BLaER1 (cell line): ENCODE measurements around the gene CREB5.
A peak's percentile ranks its signal among the peaks of the same experiment; 100 is the strongest.

Source experiments
- H3K27ac ChIP-seq: shearing (Covaris generic); formaldehyde crosslinking; 2 replicates; pipeline ENCODE4 v1.8.1; 2022
- H3K27me3 ChIP-seq: shearing (Covaris generic); formaldehyde crosslinking; 2 replicates; pipeline ENCODE4 v1.8.1; 2022
- H3K36me3 ChIP-seq: shearing (Covaris generic); formaldehyde crosslinking; 2 replicates; pipeline ENCODE4 v1.8.1; 2022
- H3K4me1 ChIP-seq: shearing (Covaris generic); formaldehyde crosslinking; 2 replicates; pipeline ENCODE4 v1.8.1; 2022
- H3K4me2 ChIP-seq: shearing (Covaris generic); formaldehyde crosslinking; 2 replicates; pipeline ENCODE4 v1.8.1; 2022
- H3K4me3 ChIP-seq: shearing (Covaris generic); formaldehyde crosslinking; 2 replicates; pipeline ENCODE4 v1.8.1; 2022
- H3K9ac ChIP-seq: shearing (Covaris generic); formaldehyde crosslinking; 2 replicates; pipeline ENCODE4 v1.8.1; 2022
- H3K9me3 ChIP-seq: shearing (Covaris generic); formaldehyde crosslinking; 2 replicates; pipeline ENCODE4 v1.8.1; 2022
- H4K20me1 ChIP-seq: shearing (Covaris generic); formaldehyde crosslinking; 2 replicates; pipeline ENCODE4 v1.8.1; 2022
- Cebpa-rat ChIP-seq: shearing (Covaris generic); IDR thresholded peaks from 2 replicates; pipeline ENCODE4 v1.8.1; 2022

CREB5 gene

GRCh38 chr7:28807396-28807994 lies 395.2 kb downstream of the CREB5 start:
- no peak for TF ChIP-seq Cebpa-rat
- Histone ChIP-seq H3K27me3 (no peaks in the 10 kb centered on the region; the same call in 1 of the 2 replicates), H3K27ac (no peak overlapping the region), H3K36me3 (peaks cover 12% of the 10 kb centered on the region; the same call in 1 of the 2 replicates), H3K4me3 (no peak overlapping the region), H3K9ac (no peak overlapping the region), H3K4me2 (no peak overlapping the region), H3K9me3 (no peaks in the 10 kb centered on the region), H3K4me1 (0 out of 2 replicates have a peak, but pooled peaks cover 12% of the 10 kb centered on the region), H4K20me1 (no peaks in the 10 kb centered on the region)

- no peak for TF ChIP-seq Cebpa-rat
- H3K27ac ChIP-seq: no peak overlapping the region
- no peaks in the 10 kb centered on the region; the same call in 1 of the 2 replicates for H3K27me3 ChIP-seq
- no peak overlapping the region for H3K4me2 ChIP-seq
- H3K9me3 ChIP-seq: no peaks in the 10 kb centered on the region
- no peaks in the 10 kb centered on the region for H4K20me1 ChIP-seq
- no peak overlapping the region for H3K9ac ChIP-seq
- H3K4me3 ChIP-seq: no peak overlapping the region
- 0 out of 2 replicates have a peak, but pooled peaks cover 12% of the 10 kb centered on the region for H3K4me1 ChIP-seq
- H3K36me3 ChIP-seq: peaks cover 12% of the 10 kb centered on the region; the same call in 1 of the 2 replicates
These were observed 396.6 kb downstream of the CREB5 start for GRCh38 chr7:28808796-28809533.

- no peak overlapping the region for H3K9ac ChIP-seq
- H4K20me1 ChIP-seq: no peaks in the 10 kb centered on the region
- H3K4me2 ChIP-seq: no peak overlapping the region
- H3K4me3 ChIP-seq: no peak overlapping the region
- no peaks in the 10 kb centered on the region for H3K9me3 ChIP-seq
- TF ChIP-seq Cebpa-rat: no peak
- no peaks in the 10 kb centered on the region for H3K27me3 ChIP-seq
- H3K27ac ChIP-seq: no peak overlapping the region
- H3K36me3 ChIP-seq: no peaks in the 10 kb centered on the region
- peaks cover 27% of the 10 kb centered on the region for H3K4me1 ChIP-seq
These were observed 398.7 kb downstream of the CREB5 start for GRCh38 chr7:28811008-28811407.

GRCh38 chr7:28811701-28812430 lies 399.5 kb downstream of the CREB5 start:
- H3K4me2 ChIP-seq: no peak overlapping the region
- no peak overlapping the region for H3K9ac ChIP-seq
- no peaks in the 10 kb centered on the region for H3K36me3 ChIP-seq
- H3K9me3 ChIP-seq: no peaks in the 10 kb centered on the region
- no peaks in the 10 kb centered on the region for H4K20me1 ChIP-seq
- H3K4me3 ChIP-seq: no peak overlapping the region
- H3K4me1 ChIP-seq: peaks cover 31% of the 10 kb centered on the region
- no peak for TF ChIP-seq Cebpa-rat
- no peak overlapping the region for H3K27ac ChIP-seq
- H3K27me3 ChIP-seq: no peaks in the 10 kb centered on the region

GRCh38 chr7:28812616-28813015 lies 400.3 kb downstream of the CREB5 start:
- no peaks in the 10 kb centered on the region for H4K20me1 ChIP-seq
- TF ChIP-seq Cebpa-rat: no peak
- H3K9ac ChIP-seq: no peak overlapping the region
- no peaks in the 10 kb centered on the region for H3K36me3 ChIP-seq
- no peaks in the 10 kb centered on the region for H3K27me3 ChIP-seq
- H3K9me3 ChIP-seq: no peaks in the 10 kb centered on the region
- H3K4me2 ChIP-seq: no peak overlapping the region
- peaks cover 31% of the 10 kb centered on the region for H3K4me1 ChIP-seq
- no peak overlapping the region for H3K27ac ChIP-seq
- H3K4me3 ChIP-seq: no peak overlapping the region

- Histone ChIP-seq H3K9ac (no peak overlapping the region), H3K4me1 (peaks cover 31% of the 10 kb centered on the region), H3K9me3 (no peaks in the 10 kb centered on the region), H4K20me1 (no peaks in the 10 kb centered on the region), H3K36me3 (no peaks in the 10 kb centered on the region), H3K27me3 (no peaks in the 10 kb centered on the region), H3K4me3 (no peak overlapping the region), H3K27ac (no peak overlapping the region), H3K4me2 (no peak overlapping the region)
- TF ChIP-seq Cebpa-rat: no peak
These were observed 401.1 kb downstream of the CREB5 start for GRCh38 chr7:28813243-28813962.

GRCh38 chr7:28815369-28815927 lies 403.1 kb downstream of the CREB5 start:
- Histone ChIP-seq H3K9ac (no peak overlapping the region), H3K9me3 (no peaks in the 10 kb centered on the region), H3K36me3 (no peaks in the 10 kb centered on the region; the same call in 1 of the 2 replicates), H3K27ac (no peak overlapping the region), H3K4me2 (peak overlapping the region; percentile 56), H3K4me1 (peaks cover 27% of the 10 kb centered on the region), H3K27me3 (no peaks in the 10 kb centered on the region), H4K20me1 (no peaks in the 10 kb centered on the region), H3K4me3 (no peak overlapping the region)
- TF ChIP-seq Cebpa-rat: no peak

GRCh38 chr7:28815928-28816373 lies 403.6 kb downstream of the CREB5 start:
- Histone ChIP-seq H3K27ac (no peak overlapping the region), H3K4me2 (peak overlapping the region; percentile 56), H3K9ac (no peak overlapping the region), H4K20me1 (no peaks in the 10 kb centered on the region), H3K27me3 (no peaks in the 10 kb centered on the region), H3K9me3 (no peaks in the 10 kb centered on the region), H3K36me3 (no peaks in the 10 kb centered on the region; the same call in 1 of the 2 replicates), H3K4me1 (peaks cover 27% of the 10 kb centered on the region), H3K4me3 (no peak overlapping the region)
- no peak for TF ChIP-seq Cebpa-rat

- Histone ChIP-seq H3K27me3 (no peaks in the 10 kb centered on the region), H3K9ac (no peak overlapping the region), H3K27ac (no peak overlapping the region), H3K4me2 (no peak overlapping the region), H4K20me1 (no peaks in the 10 kb centered on the region), H3K4me1 (peaks cover 19% of the 10 kb centered on the region), H3K4me3 (no peak overlapping the region), H3K9me3 (no peaks in the 10 kb centered on the region), H3K36me3 (no peaks in the 10 kb centered on the region; the same call in 1 of the 2 replicates)
- no peak for TF ChIP-seq Cebpa-rat
These were observed 406.7 kb downstream of the CREB5 start for GRCh38 chr7:28818996-28819395.
